ENCODE results near the gene HNF1A.
A peak's percentile ranks its signal among the peaks of the same experiment; 100 is the strongest.
"Not testable (repeated sequence)": the region's sequence is repeated elsewhere in the genome, so short reads cannot be mapped to it uniquely, and the experiment has no call there.

The HNF1A gene

GRCh38 chr12:121015825-121016766 is 37.8 kb downstream of the HNF1A start, which contains the start of gene C12orf43:
C12orf43 (minus strand) TSS chr12:121016487; CDS start chr12:121016474, 13 bp downstream.
- peak; percentile 57 for FAIRE-seq

- no peak for FAIRE-seq
These were observed 39.7 kb downstream of the HNF1A start for GRCh38 chr12:121017966-121018491.

- FAIRE-seq: no peak
These were observed 40.7 kb downstream of the HNF1A start for GRCh38 chr12:121018860-121019617.

- FAIRE-seq: no peak
These were observed 43.4 kb downstream of the HNF1A start for GRCh38 chr12:121021754-121022153.

- no peak for FAIRE-seq
These were observed 44.4 kb downstream of the HNF1A start for GRCh38 chr12:121022713-121023112.

- no peak for FAIRE-seq
These were observed 45.5 kb downstream of the HNF1A start for GRCh38 chr12:121023799-121024198.

GRCh38 chr12:121025442-121026226 is 47.3 kb downstream of the HNF1A start:
- FAIRE-seq: no peak

GRCh38 chr12:121026274-121027045 is 48.1 kb downstream of the HNF1A start:
- no peak for FAIRE-seq

- no peak for FAIRE-seq
These were observed 52.4 kb downstream of the HNF1A start for GRCh38 chr12:121030576-121031212.

- no peak for FAIRE-seq
These were observed 55.4 kb downstream of the HNF1A start for GRCh38 chr12:121033625-121034349.

- no peak for FAIRE-seq
These were observed 56.4 kb downstream of the HNF1A start for GRCh38 chr12:121034616-121035305.

GRCh38 chr12:121036810-121037326 is 58.5 kb downstream of the HNF1A start:
- no peak for FAIRE-seq

- no peak for FAIRE-seq
These were observed 60.7 kb downstream of the HNF1A start, which contains the start of gene OASL for GRCh38 chr12:121038861-121039668. OASL (minus strand) TSS chr12:121039246; CDS start chr12:121038971, 275 bp downstream.

GRCh38 chr12:121043067-121043466 is 64.7 kb downstream of the HNF1A start:
- no peak for FAIRE-seq

GRCh38 chr12:121047400-121047799 is 69.1 kb downstream of the HNF1A start:
- not testable (repeated sequence) for FAIRE-seq

GRCh38 chr12:121048442-121048841 is 70.1 kb downstream of the HNF1A start:
- no peak for FAIRE-seq

- FAIRE-seq: no peak
These were observed 72.4 kb downstream of the HNF1A start for GRCh38 chr12:121050725-121051124.

All from TTC549 (cell line).